Measurements from ENCODE around the gene KIAA0232.

Gene KIAA0232

DNA sequence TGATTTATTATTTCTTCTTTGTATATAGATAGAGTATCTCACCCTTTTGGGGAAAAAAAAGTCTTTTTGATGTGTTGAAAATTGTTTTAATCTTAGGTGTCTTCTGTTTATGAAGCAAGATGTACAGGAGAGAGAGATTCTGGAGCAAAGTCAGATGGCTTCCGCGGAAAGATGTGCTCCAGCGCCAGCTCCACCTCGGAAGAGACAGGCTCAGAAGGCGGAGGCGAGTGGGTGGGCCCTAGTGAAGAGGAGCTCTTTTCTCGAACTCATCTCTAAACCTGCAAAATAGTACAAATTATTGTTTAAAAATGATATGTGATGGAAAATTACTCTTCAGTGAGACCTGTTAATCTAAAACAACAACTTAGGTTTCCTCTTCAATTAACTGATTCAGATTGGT, 98.2 kb downstream of the KIAA0232 start:
- TF ChIP-seq CTCF (IDR thresholded peaks at IDR 0.05; ENCODE audit: low read depth, low read length), result no peak
- H3K27me3 ChIP-seq, result no peaks in the 10 kb centered on the region
- H3K4me1 ChIP-seq, result no peaks in the 10 kb centered on the region
- H3K9me3 ChIP-seq, result no peaks in the 10 kb centered on the region
- H3K36me3 ChIP-seq, result peaks cover 44% of the 10 kb centered on the region
- DNase-seq, result no peak
- no peak overlapping the region for H3K4me3 ChIP-seq (ENCODE audit: low read depth, low read length)

- Histone ChIP-seq H3K27me3 (no peaks in the 10 kb centered on the region), H3K36me3 (peaks cover 40% of the 10 kb centered on the region), H3K4me1 (no peaks in the 10 kb centered on the region), H3K4me3 (ENCODE audit: low read depth, low read length) (no peak overlapping the region), H3K9me3 (no peaks in the 10 kb centered on the region)
- TF ChIP-seq CTCF (IDR thresholded peaks at IDR 0.05; ENCODE audit: low read depth, low read length), result no peak
- no peak for DNase-seq
Measured at GRCh38 chr4:6881908-6882307, 99.4 kb downstream of the KIAA0232 start.

DNA sequence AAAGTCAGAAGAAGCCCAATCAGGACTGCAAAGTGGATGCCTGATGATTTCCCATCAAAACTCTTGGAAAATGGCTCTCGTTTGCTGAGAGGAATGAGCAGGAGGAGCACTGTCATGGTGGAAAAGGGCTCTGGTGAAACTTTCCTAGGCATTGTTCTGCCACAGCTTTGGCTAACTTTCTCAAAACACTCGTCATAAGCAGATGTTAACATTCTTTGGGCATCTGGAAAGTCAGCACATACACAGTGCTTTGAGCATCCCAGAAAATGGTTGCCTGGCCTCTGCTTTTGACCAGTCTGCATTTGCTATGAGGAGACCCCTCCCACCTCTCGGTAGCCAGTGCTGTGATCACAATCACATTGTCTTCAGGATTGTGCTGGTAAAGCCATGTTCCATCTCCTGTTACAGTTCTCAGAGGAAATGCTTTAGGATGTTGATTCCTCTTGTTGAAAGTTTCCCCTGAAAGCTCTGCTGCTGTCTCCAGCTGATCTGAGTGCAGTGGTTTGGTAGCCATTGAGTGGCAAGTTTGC, 101.9 kb downstream of the KIAA0232 start:
- no peaks in the 10 kb centered on the region for H3K27me3 ChIP-seq
- H3K4me1 ChIP-seq, result no peaks in the 10 kb centered on the region
- no peaks in the 10 kb centered on the region for H3K9me3 ChIP-seq
- no peak overlapping the region for H3K4me3 ChIP-seq (ENCODE audit: low read depth, low read length)
- peaks cover 21% of the 10 kb centered on the region for H3K36me3 ChIP-seq
- TF ChIP-seq CTCF (IDR thresholded peaks at IDR 0.05; ENCODE audit: low read depth, low read length), result no peak
- DNase-seq, result no peak

DNA sequence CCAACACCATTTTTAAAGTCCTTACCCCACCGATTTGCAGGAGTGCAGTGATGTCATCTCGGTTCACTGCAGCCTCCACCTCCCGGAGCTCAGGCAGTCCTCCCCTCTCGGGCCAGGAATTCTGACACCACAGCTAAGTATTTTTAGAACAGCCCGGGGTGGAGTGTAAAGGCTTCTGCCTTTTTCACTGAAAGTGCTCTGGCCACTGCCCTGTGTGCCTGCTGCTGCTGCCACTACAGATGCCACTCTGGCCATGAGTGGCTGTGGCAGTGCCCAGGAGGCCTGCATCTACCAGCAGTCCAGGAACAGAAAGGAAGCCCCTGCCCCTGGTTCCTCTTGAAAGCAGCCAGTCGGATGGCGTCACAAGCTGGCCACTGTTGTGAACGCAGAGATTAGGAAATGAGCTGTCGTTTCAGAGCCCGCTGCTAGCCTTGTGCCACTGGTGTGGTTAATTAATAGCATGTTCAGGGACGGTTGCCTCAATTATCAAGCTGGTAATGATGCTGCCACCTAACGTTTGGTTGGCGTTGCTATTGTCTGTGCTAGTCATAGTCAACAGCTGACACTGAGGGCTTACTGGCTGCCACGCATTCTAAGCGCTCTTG, 103.5 kb downstream of the KIAA0232 start:
- no peaks in the 10 kb centered on the region for H3K4me1 ChIP-seq
- H3K36me3 ChIP-seq, result peaks cover 19% of the 10 kb centered on the region

GRCh38 chr4:6886886-6887285, 104.4 kb downstream of the KIAA0232 start:
- H3K4me1 ChIP-seq, result peaks cover 4% of the 10 kb centered on the region; the same call in 1 of the 2 replicates
- H3K36me3 ChIP-seq, result peaks cover 11% of the 10 kb centered on the region; the same call in 1 of the 2 replicates
- no peak overlapping the region for H3K4me3 ChIP-seq (ENCODE audit: low read depth, low read length)
- DNase-seq, result no peak
- TF ChIP-seq CTCF (IDR thresholded peaks at IDR 0.05; ENCODE audit: low read depth, low read length), result no peak
- H3K9me3 ChIP-seq, result peaks cover 3% of the 10 kb centered on the region; the same call in 1 of the 2 replicates
- H3K27me3 ChIP-seq, result no peaks in the 10 kb centered on the region

More for the DNA sequence above, 103.5 kb downstream of the KIAA0232 start:
- TF ChIP-seq CTCF (IDR thresholded peaks at IDR 0.05; ENCODE audit: low read depth, low read length), result peak; percentile 21; the same call in 1 of the 2 replicates
- DNase-seq, result no peak
- Histone ChIP-seq H3K27me3 (no peaks in the 10 kb centered on the region), H3K4me3 (ENCODE audit: low read depth, low read length) (no peak overlapping the region), H3K9me3 (peaks cover 3% of the 10 kb centered on the region; the same call in 1 of the 2 replicates)
